Neural crest cell (in vitro differentiated cells): ENCODE data around the gene HES5. TPM values are rescaled to one million over a fixed set of nuclear protein-coding genes. Genes with fewer than 3 reads are reported as not detected.
A peak's percentile ranks its signal among the peaks of the same experiment; 100 is the strongest.

Source experiments
- DNase-seq: peaks from one replicate; pipeline ENCODE4 v3.0.0; 2021; ENCODE audit warnings: low read depth, mixed read lengths, low spot score
- H3K27ac Mint-ChIP-seq: one replicate; pipeline ENCODE4 v1.8.0; 2021; ENCODE audit warnings: mild to moderate bottlenecking, mixed read lengths; ENCODE audit not compliant: unreplicated experiment
- H3K27me3 Mint-ChIP-seq: 2 replicates; pipeline ENCODE4 v1.8.0; 2021; ENCODE audit warnings: low read depth, mild to moderate bottlenecking, mixed read lengths
- H3K36me3 Mint-ChIP-seq: 2 replicates; pipeline ENCODE4 v1.8.0; 2021; ENCODE audit warnings: low read depth, mild to moderate bottlenecking, mixed read lengths
- H3K4me1 Mint-ChIP-seq: 2 replicates; pipeline ENCODE4 v1.8.0; 2021; ENCODE audit warnings: mixed read lengths
- H3K4me3 Mint-ChIP-seq: one replicate; pipeline ENCODE4 v1.8.0; 2021; ENCODE audit warnings: mild to moderate bottlenecking, mixed read lengths
- H3K9me3 Mint-ChIP-seq: 2 replicates; pipeline ENCODE4 v1.8.0; 2021; ENCODE audit warnings: mixed read lengths
- total RNA-seq: library from RNA; stranded (reverse); gene quantifications from 2 replicates; pipeline ENCODE4 v1.2.1, GENCODE V29; 2021
- TF ChIP-seq, protein P1 (sequence below): fragments of 200-600 bp; sonication (generic); conservative IDR thresholded peaks from 2 replicates; pipeline ENCODE4 v1.5.0; 2021; ENCODE audit warnings: antibody characterized with exemption, mild to moderate bottlenecking

HES5 gene
- total RNA-seq, 1 donor from 2014 or later, result 92.2 TPM

DNA sequence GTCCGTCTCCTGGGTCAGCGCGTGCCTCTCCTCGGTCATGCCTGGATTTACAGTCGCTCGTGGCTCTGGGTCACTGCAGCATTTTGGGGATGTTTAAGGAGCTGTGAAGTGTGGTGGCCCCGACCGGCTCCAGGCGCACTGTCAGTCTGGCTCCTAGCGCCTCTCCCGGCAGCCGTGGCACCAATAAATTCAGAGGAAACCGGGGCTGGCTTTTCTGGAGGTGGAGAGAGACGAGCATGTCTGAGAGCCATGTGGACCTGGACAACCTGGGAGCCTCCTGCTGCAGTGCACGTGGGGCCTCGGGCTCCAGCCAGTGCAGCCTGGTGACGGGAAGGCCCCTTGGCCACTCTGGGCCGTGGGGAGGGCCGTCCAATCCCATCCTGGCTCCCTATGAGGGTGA lies 36.8 kb downstream of the HES5 start:
- Mint-ChIP-seq H3K27ac (peak overlapping the region; percentile 43), H3K36me3 (no peaks in the 10 kb centered on the region), H3K27me3 (no peaks in the 10 kb centered on the region), H3K9me3 (peaks cover 6% of the 10 kb centered on the region), H3K4me3 (no peak overlapping the region), H3K4me1 (no peaks in the 10 kb centered on the region)
- TF ChIP-seq, protein P1, sequence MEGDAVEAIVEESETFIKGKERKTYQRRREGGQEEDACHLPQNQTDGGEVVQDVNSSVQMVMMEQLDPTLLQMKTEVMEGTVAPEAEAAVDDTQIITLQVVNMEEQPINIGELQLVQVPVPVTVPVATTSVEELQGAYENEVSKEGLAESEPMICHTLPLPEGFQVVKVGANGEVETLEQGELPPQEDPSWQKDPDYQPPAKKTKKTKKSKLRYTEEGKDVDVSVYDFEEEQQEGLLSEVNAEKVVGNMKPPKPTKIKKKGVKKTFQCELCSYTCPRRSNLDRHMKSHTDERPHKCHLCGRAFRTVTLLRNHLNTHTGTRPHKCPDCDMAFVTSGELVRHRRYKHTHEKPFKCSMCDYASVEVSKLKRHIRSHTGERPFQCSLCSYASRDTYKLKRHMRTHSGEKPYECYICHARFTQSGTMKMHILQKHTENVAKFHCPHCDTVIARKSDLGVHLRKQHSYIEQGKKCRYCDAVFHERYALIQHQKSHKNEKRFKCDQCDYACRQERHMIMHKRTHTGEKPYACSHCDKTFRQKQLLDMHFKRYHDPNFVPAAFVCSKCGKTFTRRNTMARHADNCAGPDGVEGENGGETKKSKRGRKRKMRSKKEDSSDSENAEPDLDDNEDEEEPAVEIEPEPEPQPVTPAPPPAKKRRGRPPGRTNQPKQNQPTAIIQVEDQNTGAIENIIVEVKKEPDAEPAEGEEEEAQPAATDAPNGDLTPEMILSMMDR, result no peak
- no peak for DNase-seq

DNA sequence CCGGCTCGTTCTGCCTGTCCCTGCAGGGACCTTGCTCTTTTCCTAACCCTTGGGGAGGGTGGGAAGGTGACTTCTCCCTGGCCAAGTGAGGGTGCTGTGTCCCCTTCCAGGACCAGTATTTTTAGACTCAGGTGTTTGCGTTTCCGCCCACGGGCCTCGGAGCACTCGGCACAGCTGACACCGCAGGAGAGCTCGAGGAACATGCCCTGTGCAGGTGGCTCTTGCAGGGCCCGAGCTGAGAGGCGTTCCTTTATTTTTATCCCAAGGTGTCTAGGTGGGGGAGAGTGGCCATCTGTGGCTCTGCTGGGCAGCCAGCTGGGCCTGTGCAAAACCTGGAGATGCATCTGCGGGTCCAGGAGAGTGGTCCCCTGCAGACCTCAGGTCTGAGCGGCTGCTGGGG lies 38.0 kb downstream of the HES5 start:
- TF ChIP-seq, protein P1, result no peak
- no peak overlapping the region for H3K4me3 Mint-ChIP-seq

DNA sequence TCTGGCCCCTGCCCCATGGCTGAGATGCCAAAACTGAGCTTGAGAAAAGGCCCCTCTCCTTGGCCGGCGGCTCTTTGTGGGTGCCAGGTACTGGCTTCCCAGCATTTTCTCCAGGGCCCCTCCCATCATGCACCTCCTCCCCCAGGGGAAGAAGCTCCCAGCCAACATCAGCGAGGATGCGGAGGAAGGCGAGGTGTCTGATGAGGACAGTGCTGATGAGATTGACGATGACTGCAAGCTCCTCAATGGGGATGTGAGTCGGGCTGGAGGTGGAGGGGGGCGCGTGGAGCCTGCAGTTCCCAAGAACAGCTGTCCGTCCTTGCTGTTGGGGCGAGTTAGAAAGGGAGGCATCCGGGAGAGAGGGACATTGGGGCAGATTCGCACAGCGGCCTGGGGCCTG lies 40.4 kb downstream of the HES5 start:
- H3K9me3 Mint-ChIP-seq, result peaks cover 6% of the 10 kb centered on the region
- TF ChIP-seq, protein P1, result no peak
- no peak overlapping the region for H3K4me3 Mint-ChIP-seq
- H3K4me1 Mint-ChIP-seq, result no peaks in the 10 kb centered on the region
- no peaks in the 10 kb centered on the region for H3K27me3 Mint-ChIP-seq
- no peaks in the 10 kb centered on the region for H3K36me3 Mint-ChIP-seq
- H3K27ac Mint-ChIP-seq, result peak overlapping the region; percentile 87
- no peak for DNase-seq

More for the DNA sequence above, 38.0 kb downstream of the HES5 start:
- Mint-ChIP-seq H3K27me3 (no peaks in the 10 kb centered on the region), H3K36me3 (no peaks in the 10 kb centered on the region), H3K9me3 (peaks cover 6% of the 10 kb centered on the region), H3K4me1 (no peaks in the 10 kb centered on the region), H3K27ac (no peak overlapping the region)
- DNase-seq, result no peak

DNA sequence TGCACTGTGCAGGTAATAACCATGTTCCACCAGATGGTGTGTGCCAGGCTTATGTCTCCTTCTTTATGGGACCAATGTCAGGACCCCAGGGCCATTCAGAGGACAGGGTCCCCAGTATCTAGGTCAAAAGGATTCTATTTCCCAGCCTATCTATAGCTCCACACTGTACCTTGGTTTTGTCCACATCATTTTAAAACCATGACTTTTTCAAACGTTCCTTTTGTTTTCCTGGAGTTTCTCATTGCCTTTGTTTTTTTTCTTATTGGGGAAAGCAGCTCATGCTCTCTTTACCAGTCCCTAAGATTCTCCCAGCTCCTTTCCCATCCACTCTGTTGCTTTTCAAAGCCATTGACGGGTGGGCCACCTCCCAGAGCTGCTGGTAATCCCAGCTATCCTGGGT lies 41.4 kb downstream of the HES5 start:
- Mint-ChIP-seq H3K27ac (no peak overlapping the region), H3K9me3 (peaks cover 6% of the 10 kb centered on the region)
- TF ChIP-seq, protein P1, result no peak

DNA sequence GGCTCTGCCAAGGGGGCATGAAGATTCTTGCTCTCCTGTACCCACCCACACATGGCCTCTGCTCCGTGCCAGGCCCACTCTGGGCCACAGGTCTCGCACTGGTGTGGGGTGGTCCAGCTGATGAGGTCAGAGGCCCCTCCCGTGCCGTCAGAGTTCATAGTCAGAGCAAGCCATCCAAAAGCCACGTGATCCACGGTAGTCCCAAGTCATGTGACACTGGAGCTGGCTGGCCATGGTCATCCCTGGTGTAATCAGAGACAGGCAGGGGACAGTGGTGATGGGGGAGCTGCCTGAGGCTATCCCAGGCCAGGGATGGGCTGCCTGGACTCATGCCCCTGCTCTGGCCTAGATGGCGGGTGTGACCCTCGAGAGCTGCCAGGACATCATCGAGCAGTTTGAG lies 43.5 kb downstream of the HES5 start:
- H3K9me3 Mint-ChIP-seq, result peaks cover 6% of the 10 kb centered on the region
- no peak for DNase-seq
- no peaks in the 10 kb centered on the region for H3K27me3 Mint-ChIP-seq
- no peak overlapping the region for H3K4me3 Mint-ChIP-seq
- H3K27ac Mint-ChIP-seq, result no peak overlapping the region
- H3K4me1 Mint-ChIP-seq, result no peaks in the 10 kb centered on the region
- TF ChIP-seq, protein P1, result no peak
- H3K36me3 Mint-ChIP-seq, result no peaks in the 10 kb centered on the region

More for the DNA sequence above, 41.4 kb downstream of the HES5 start:
- no peaks in the 10 kb centered on the region for H3K4me1 Mint-ChIP-seq
- no peaks in the 10 kb centered on the region for H3K27me3 Mint-ChIP-seq
- no peak overlapping the region for H3K4me3 Mint-ChIP-seq
- no peaks in the 10 kb centered on the region for H3K36me3 Mint-ChIP-seq
- DNase-seq, result no peak

DNA sequence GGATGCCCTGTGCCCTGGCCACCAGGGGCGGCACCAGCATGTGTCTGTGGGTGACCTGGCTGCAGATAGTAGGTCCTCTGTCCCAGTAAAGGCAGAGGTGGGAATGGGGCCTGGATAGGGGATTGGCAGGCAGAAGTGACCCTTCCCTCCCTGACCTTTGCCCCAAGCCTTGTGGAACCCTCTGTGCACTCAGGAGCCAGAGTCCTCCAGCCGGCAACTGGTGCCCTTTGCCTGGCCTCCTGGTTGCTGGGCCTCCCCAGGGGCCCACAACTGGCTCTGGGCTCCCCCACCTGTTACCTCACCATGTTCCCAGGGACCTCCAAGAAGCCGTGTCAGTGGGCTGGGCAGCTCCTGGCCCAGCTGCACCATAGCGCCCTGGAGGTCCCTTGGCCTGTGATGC lies 44.0 kb downstream of the HES5 start:
- TF ChIP-seq, protein P1, result no peak
- no peaks in the 10 kb centered on the region for H3K4me1 Mint-ChIP-seq
- no peaks in the 10 kb centered on the region for H3K27me3 Mint-ChIP-seq
- H3K36me3 Mint-ChIP-seq, result no peaks in the 10 kb centered on the region
- H3K27ac Mint-ChIP-seq, result no peak overlapping the region
- no peak overlapping the region for H3K4me3 Mint-ChIP-seq
- DNase-seq, result no peak
- H3K9me3 Mint-ChIP-seq, result peaks cover 6% of the 10 kb centered on the region
